PC-9 (cell line): ENCODE data around the gene SERPINC1. TPM values are rescaled to one million over a fixed set of nuclear protein-coding genes. Genes with fewer than 3 reads are reported as not detected.

Source experiments
- BruUV-seq: library from RNA; stranded (reverse); fragments of 400-500 nt; replicated peaks from 2 replicates; lab custom pipeline; 2021; lab: Mats Ljungman, UMichigan
- CTCF ChIA-PET: fragments of 300-600 bp; sonication (Branson Sonifier 250); formaldehyde crosslinking; loops from one replicate; lab custom pipeline; 2022; ENCODE audit warnings: antibody characterized with exemption; lab: Charles Lee
- POLR2A ChIA-PET: fragments of 300-600 bp; sonication (Branson Sonifier 250); formaldehyde crosslinking; loops from one replicate; lab custom pipeline; 2022; ENCODE audit warnings: antibody characterized with exemption; ENCODE audit not compliant: unreplicated experiment; lab: Charles Lee
- DNase-seq, 2 experiments: peaks; one replicate each; pipeline versions ENCODE4 v3.0.0 to v3.0.0-alpha.2; 2015 to 2022; ENCODE audit warnings: mixed read lengths in 1 of 2
- H2AFZ ChIP-seq: fragments of 200-600 bp; sonication (generic); 2 replicates; pipeline ENCODE4 v1.8.1; 2017; ENCODE audit warnings: antibody characterized with exemption
- H3F3A ChIP-seq: fragments of 200-600 bp; sonication (generic); 2 replicates; pipeline ENCODE4 v1.8.1; 2017; ENCODE audit warnings: antibody characterized with exemption, mild to moderate bottlenecking, low read depth; ENCODE audit not compliant: insufficient read depth
- H3K27ac ChIP-seq: fragments of 200-600 bp; sonication (generic); 2 replicates; pipeline ENCODE4 v1.6.1; 2016; ENCODE audit warnings: mixed run types
- H3K27me3 ChIP-seq: fragments of 200-600 bp; sonication (generic); 2 replicates; pipeline ENCODE4 v1.6.1; 2016; ENCODE audit warnings: low read depth, mixed run types; ENCODE audit not compliant: insufficient read depth
- H3K36me3 ChIP-seq: fragments of 200-600 bp; sonication (generic); 2 replicates; pipeline ENCODE4 v1.6.1; 2016; ENCODE audit warnings: low read depth, mixed run types
- H3K4me1 ChIP-seq: fragments of 200-600 bp; sonication (generic); replicated peaks from 2 replicates; pipeline ENCODE4 v1.6.1; 2016; ENCODE audit warnings: mixed run types; ENCODE audit not compliant: insufficient read depth
- H3K4me2 ChIP-seq: fragments of 200-600 bp; sonication (generic); 2 replicates; pipeline ENCODE4 v1.6.1; 2017; ENCODE audit warnings: mixed run types
- H3K4me3 ChIP-seq: fragments of 200-600 bp; sonication (generic); 2 replicates; pipeline ENCODE4 v1.6.1; 2016; ENCODE audit warnings: mixed run types
- H3K79me2 ChIP-seq: fragments of 200-600 bp; sonication (generic); 2 replicates; pipeline ENCODE4 v1.6.1; 2017; ENCODE audit warnings: low read depth, mixed run types
- H3K9me2 ChIP-seq: fragments of 200-600 bp; sonication (generic); 2 replicates; pipeline ENCODE4 v1.8.1; 2017; ENCODE audit warnings: mild to moderate bottlenecking; ENCODE audit not compliant: insufficient read depth
- H3K9me3 ChIP-seq: fragments of 200-600 bp; sonication (generic); 2 replicates; pipeline ENCODE4 v1.8.1; 2016; ENCODE audit warnings: low read depth; ENCODE audit not compliant: insufficient read depth
- H4K20me1 ChIP-seq: fragments of 200-600 bp; sonication (generic); 2 replicates; pipeline ENCODE4 v1.8.1; 2017; ENCODE audit not compliant: insufficient read depth
- CTCF ChIP-seq: fragments of 200-600 bp; sonication (generic); conservative IDR thresholded peaks from 2 replicates; pipeline ENCODE4 v1.6.1; 2017; ENCODE audit warnings: mixed run types, antibody characterized with exemption, mild to moderate bottlenecking, moderate library complexity
- EZH2 ChIP-seq: fragments of 200-600 bp; sonication (generic); IDR thresholded peaks from 2 replicates; pipeline ENCODE4 v1.8.0; 2017; ENCODE audit warnings: antibody characterized with exemption, low read depth
- intact Hi-C: fragments of 100-400 bp; cut with micrococcal nuclease; formaldehyde crosslinking; loops from one replicate; pipeline ENCODE4 v1.10.0; 2022; ENCODE audit not compliant: unreplicated experiment
- total RNA-seq: library from RNA; stranded (reverse); gene quantifications from 2 replicates; pipeline ENCODE4 v1.2.3, GENCODE V29; 2021

The SERPINC1 gene
- total RNA-seq, 1 experiment from 2014 or later = 0.44 TPM

- Histone ChIP-seq H3F3A (peaks cover 65% of the 10 kb centered on the region), H3K9me2 (no peaks in the 10 kb centered on the region), H3K27me3 (no peaks in the 10 kb centered on the region), H3K36me3 (peaks cover 49% of the 10 kb centered on the region), H3K4me3 (peak overlapping the region; percentile 95), H3K9me3 (no peaks in the 10 kb centered on the region), H2AFZ (no peak overlapping the region), H3K79me2 (peaks cover 34% of the 10 kb centered on the region), H3K27ac (peak overlapping the region; percentile 91), H3K4me1 (peaks cover 37% of the 10 kb centered on the region), H4K20me1 (peaks cover 52% of the 10 kb centered on the region), H3K4me2 (peak overlapping the region; percentile 96)
- ChIA-PET POLR2A (interaction anchor here (0.7 kb wide), 1 partner anchor 449 kb away, joined by 11 read pairs; no protein-coding TSS in a partner anchor), CTCF (no interaction called here)
- no peak for DNase-seq
- no TSS peak for BruUV-seq
- no peak for TF ChIP-seq EZH2
- intact Hi-C loops = loop anchor here (5.0 to 10.0 kb wide), 3 partner anchors 208 to 1332 kb away; partner anchors contain the start of genes RABGAP1L and SUCO
These were observed 50.6 kb downstream of the SERPINC1 start for GRCh38 chr1:173866413-173867115.

- DNase-seq = no peak
- CTCF ChIA-PET = interaction anchor here (0.6 kb wide), 1 partner anchor 883 kb away, joined by 5 read pairs; no protein-coding TSS in a partner anchor
- TF ChIP-seq CTCF = no peak
- TF ChIP-seq EZH2 = no peak
These were observed 51.5 kb downstream of the SERPINC1 start for GRCh38 chr1:173865468-173866164.

GRCh38 chr1:173864179-173864867 lies 52.8 kb downstream of the SERPINC1 start:
- peaks cover 27% of the 10 kb centered on the region for H3K4me1 ChIP-seq
- intact Hi-C loops = loop anchor here (10.0 kb wide), 2 partner anchors 210 to 1330 kb away; partner anchors contain the start of gene SUCO
- H3K9me2 ChIP-seq = no peaks in the 10 kb centered on the region
- BruUV-seq = no TSS peak
- no peak for DNase-seq
- H3K27ac ChIP-seq = peak overlapping the region; percentile 91
- H4K20me1 ChIP-seq = peaks cover 52% of the 10 kb centered on the region
- H3K36me3 ChIP-seq = peaks cover 49% of the 10 kb centered on the region
- no peak for TF ChIP-seq CTCF
- ChIA-PET POLR2A (interaction anchor here (0.6 to 0.7 kb wide), 4 partner anchors 39 to 355 kb away, joined by 3 to 6 read pairs (median 4); no protein-coding TSS in a partner anchor), CTCF (no interaction called here)
- no peaks in the 10 kb centered on the region for H3K9me3 ChIP-seq
- H3K4me3 ChIP-seq = peak overlapping the region; percentile 95
- H3K79me2 ChIP-seq = peaks cover 34% of the 10 kb centered on the region
- H3F3A ChIP-seq = peaks cover 82% of the 10 kb centered on the region
- no peaks in the 10 kb centered on the region for H3K27me3 ChIP-seq
- peak overlapping the region; percentile 96 for H3K4me2 ChIP-seq
- H2AFZ ChIP-seq = no peak overlapping the region

More at GRCh38 chr1:173865468-173866164, 51.5 kb downstream of the SERPINC1 start:
- Histone ChIP-seq H3K9me2 (no peaks in the 10 kb centered on the region), H3F3A (peaks cover 74% of the 10 kb centered on the region), H3K4me1 (peaks cover 37% of the 10 kb centered on the region), H3K27me3 (no peaks in the 10 kb centered on the region), H2AFZ (no peak overlapping the region), H3K4me3 (peak overlapping the region; percentile 95), H4K20me1 (peaks cover 52% of the 10 kb centered on the region), H3K79me2 (peaks cover 34% of the 10 kb centered on the region), H3K36me3 (peaks cover 49% of the 10 kb centered on the region), H3K9me3 (no peaks in the 10 kb centered on the region), H3K4me2 (peak overlapping the region; percentile 96), H3K27ac (peak overlapping the region; percentile 91)
- POLR2A ChIA-PET = interaction anchor here (0.6 to 0.7 kb wide), 4 partner anchors 27 to 448 kb away, joined by 3 to 11 read pairs (median 4); no protein-coding TSS in a partner anchor
- intact Hi-C loops = loop anchor here (5.0 to 10.0 kb wide), 3 partner anchors 209 to 1331 kb away; partner anchors contain the start of genes RABGAP1L and SUCO
- no TSS peak for BruUV-seq
